H1 (cell line): ENCODE measurements around the gene VN1R5. TPM values are rescaled to one million over a fixed set of nuclear protein-coding genes. Genes with fewer than 3 reads are reported as not detected.

Experiments
- CTCF ChIA-PET: fragments of 300-600 bp; sonication (Branson Sonifier 250); formaldehyde crosslinking; loops from one replicate; lab custom pipeline; 2021; ENCODE audit not compliant: partially characterized antibody; lab: Charles Lee
- POLR2A ChIA-PET: fragments of 300-600 bp; sonication (Branson Sonifier 250); formaldehyde crosslinking; loops from one replicate; lab custom pipeline; 2021; ENCODE audit warnings: inconsistent platforms; ENCODE audit not compliant: partially characterized antibody; lab: Charles Lee
- DNase-seq, 2 experiments: peaks; one replicate each; pipeline versions ENCODE4 v3.0.0 to v3.0.0-alpha.2; 2010 to 2022; ENCODE audit warnings: low spot score in 2 of 2, low read depth in 1 of 2, mixed read lengths in 1 of 2
- FAIRE-seq: peaks from 2 replicates; lab custom pipeline; 2011; peaks lifted over from hg19 to GRCh38; lab: Jason Lieb, UNC
- H2AFZ ChIP-seq: 2 replicates; pipeline ENCODE4 v1.8.1; 2012; ENCODE audit warnings: low read length, inconsistent platforms
- H2AK5ac ChIP-seq: 2 replicates; pipeline ENCODE4 v1.6.1; 2013; ENCODE audit warnings: low read depth, low read length
- H2BK120ac ChIP-seq: replicated peaks from 2 replicates; pipeline ENCODE3; 2013; ENCODE audit warnings: low read depth, low read length, inconsistent platforms
- H2BK12ac ChIP-seq: 2 replicates; pipeline ENCODE4 v1.6.1; 2013; ENCODE audit warnings: low read depth, low read length
- H2BK15ac ChIP-seq: 2 replicates; pipeline ENCODE4 v1.6.1; 2013; ENCODE audit warnings: low read length
- H2BK20ac ChIP-seq: 2 replicates; pipeline ENCODE4 v1.6.1; 2013; ENCODE audit warnings: low read length
- H2BK5ac ChIP-seq: 2 replicates; pipeline ENCODE4 v1.6.1; 2013; ENCODE audit warnings: low read depth, low read length
- H3K14ac ChIP-seq: 2 replicates; pipeline ENCODE4 v1.6.1; 2013; ENCODE audit warnings: inconsistent platforms; ENCODE audit not compliant: insufficient read length
- H3K18ac ChIP-seq: 2 replicates; pipeline ENCODE4 v1.6.1; 2013; ENCODE audit warnings: low read length; ENCODE audit errors: extremely low read depth
- H3K23ac ChIP-seq: 2 replicates; pipeline ENCODE4 v1.6.1; 2013; ENCODE audit warnings: inconsistent platforms; ENCODE audit not compliant: insufficient read length
- H3K23me2 ChIP-seq: 2 replicates; pipeline ENCODE4 v1.6.1; 2013; ENCODE audit warnings: low read depth, low read length
- H3K27ac ChIP-seq: 2 replicates; pipeline ENCODE4 v1.6.1; 2011; ENCODE audit warnings: low read depth, low read length, inconsistent platforms
- H3K27me3 ChIP-seq, 4 experiments: replicated peaks in 1 of 4; 1 replicate in 1 of 4; 2 replicates in 3 of 4; pipeline versions ENCODE4 v1.6.1 to v1.8.1; 2011 to 2013; ENCODE audit warnings: low read length in 3 of 4, mild to moderate bottlenecking in 3 of 4, inconsistent platforms in 2 of 4, mixed read lengths in 2 of 4, moderate library complexity in 1 of 4; ENCODE audit not compliant: control insufficient read depth in 3 of 4, insufficient read depth in 3 of 4; ENCODE audit errors: extremely low read depth in 1 of 4
- H3K36me3 ChIP-seq, 4 experiments: 2 replicates each; pipeline versions ENCODE4 v1.6.1 to v1.8.1; 2011 to 2013; ENCODE audit warnings: mild to moderate bottlenecking in 4 of 4, low read length in 3 of 4, moderate library complexity in 2 of 4, control low read depth in 1 of 4, inconsistent platforms in 1 of 4; ENCODE audit not compliant: insufficient read depth in 4 of 4, control insufficient read depth in 2 of 4
- H3K4ac ChIP-seq: replicated peaks from 2 replicates; pipeline ENCODE3; 2013; ENCODE audit warnings: low read length, low read depth, mixed read lengths, inconsistent platforms; ENCODE audit not compliant: insufficient read length
- H3K4me1 ChIP-seq, 4 experiments: replicated peaks in 1 of 4; 1 replicate in 1 of 4; 2 replicates in 3 of 4; pipeline versions ENCODE4 v1.6.1 to v1.8.1; 2011 to 2013; ENCODE audit warnings: low read length in 3 of 4, inconsistent platforms in 2 of 4, mixed read lengths in 1 of 4; ENCODE audit not compliant: insufficient read depth in 4 of 4, control insufficient read depth in 3 of 4
- H3K4me2 ChIP-seq, 2 experiments: 2 replicates each; pipeline versions ENCODE4 v1.6.1 to v1.8.1; 2011 to 2013; ENCODE audit warnings: low read depth in 2 of 2, low read length in 2 of 2, control low read depth in 1 of 2, inconsistent platforms in 1 of 2, mild to moderate bottlenecking in 1 of 2; ENCODE audit not compliant: insufficient read depth in 1 of 2
- H3K4me3 ChIP-seq, 4 experiments: fragments of 200-600, 300-600 bp in 1 of 4; sonication (generic), shearing (Covaris generic), sonication (Bioruptor Twin) in 1 of 4; 2 replicates each; pipeline versions ENCODE4 v1.5.1 to v1.8.1; 2011 to 2016; ENCODE audit warnings: low read length in 4 of 4, low read depth in 3 of 4, control low read depth in 2 of 4, inconsistent platforms in 2 of 4, mild to moderate bottlenecking in 2 of 4, mixed read lengths in 1 of 4, moderate library complexity in 1 of 4; ENCODE audit not compliant: insufficient read depth in 2 of 4; ENCODE audit errors: extremely low read depth in 1 of 4
- H3K56ac ChIP-seq: replicated peaks from 2 replicates; pipeline ENCODE3; 2013; ENCODE audit warnings: low read depth, mild to moderate bottlenecking, mixed read lengths, low read length, inconsistent platforms; ENCODE audit not compliant: insufficient read length
- H3K79me1 ChIP-seq: 2 replicates; pipeline ENCODE4 v1.6.1; 2013; ENCODE audit warnings: low read depth, low read length, control low read depth
- H3K79me2 ChIP-seq, 2 experiments: 2 replicates each; pipeline versions ENCODE4 v1.6.1 to v1.8.1; 2012 to 2013; ENCODE audit warnings: low read length in 2 of 2, mild to moderate bottlenecking in 2 of 2, inconsistent platforms in 1 of 2; ENCODE audit not compliant: insufficient read depth in 2 of 2, control insufficient read depth in 1 of 2
- H3K9ac ChIP-seq, 4 experiments: replicated peaks in 1 of 4; 1 replicate in 1 of 4; 2 replicates in 3 of 4; pipeline versions ENCODE4 v1.6.1 to v1.8.1; 2011 to 2013; ENCODE audit warnings: low read depth in 3 of 4, low read length in 3 of 4, control low read depth in 2 of 4, mild to moderate bottlenecking in 2 of 4, moderate library complexity in 2 of 4, inconsistent platforms in 1 of 4; ENCODE audit errors: extremely low read depth in 1 of 4
- H3K9me3 ChIP-seq, 2 experiments: 2 replicates each; pipeline versions ENCODE4 v1.6.1 to v1.8.1; 2012 to 2013; ENCODE audit warnings: mild to moderate bottlenecking in 2 of 2, moderate library complexity in 2 of 2, control low read depth in 1 of 2, inconsistent platforms in 1 of 2, low read depth in 1 of 2, low read length in 1 of 2, mixed read lengths in 1 of 2; ENCODE audit not compliant: insufficient read depth in 2 of 2
- H4K20me1 ChIP-seq, 2 experiments: replicated peaks in 1 of 2; 2 replicates each; pipeline versions ENCODE3 to v1.8.1; 2011 to 2013; ENCODE audit warnings: inconsistent platforms in 2 of 2, low read length in 2 of 2, mild to moderate bottlenecking in 1 of 2; ENCODE audit not compliant: insufficient read depth in 2 of 2, control insufficient read depth in 1 of 2
- H4K5ac ChIP-seq: 2 replicates; pipeline ENCODE4 v1.6.1; 2013; ENCODE audit warnings: low read length, low read depth, mixed read lengths, inconsistent platforms; ENCODE audit not compliant: insufficient read length
- H4K8ac ChIP-seq: 2 replicates; pipeline ENCODE4 v1.8.0; 2013; ENCODE audit warnings: mild to moderate bottlenecking, moderate library complexity, low read length, inconsistent platforms; ENCODE audit not compliant: insufficient read depth; ENCODE audit errors: extremely low read depth
- H4K91ac ChIP-seq: replicated peaks from 2 replicates; pipeline ENCODE3; 2013; ENCODE audit warnings: low read length, mixed read lengths, inconsistent platforms; ENCODE audit not compliant: insufficient read length
- ASH2L ChIP-seq: fragments of 200-600, 300-600 bp; sonication (generic); IDR thresholded peaks from one replicate; pipeline ENCODE4 v1.7.1; 2017; ENCODE audit warnings: low read length
- BRCA1 ChIP-seq: IDR thresholded peaks from 2 replicates; pipeline ENCODE4 v1.6.1; 2012; ENCODE audit warnings: low read depth, low read length, improper control_type of control experiment
- CBX5 ChIP-seq: fragments of 300-800, 300-1000 bp; sonication (generic); IDR thresholded peaks from 2 replicates; pipeline ENCODE4 v1.7.1; 2016; ENCODE audit warnings: antibody characterized with exemption, low read length, low read depth
- CBX8 ChIP-seq: fragments of 300-800, 300-1000 bp; sonication (generic); IDR thresholded peaks from 2 replicates; pipeline ENCODE4 v1.7.1; 2016; ENCODE audit warnings: low read depth, low read length, borderline replicate concordance
- CHD2 ChIP-seq: IDR thresholded peaks from 2 replicates; pipeline ENCODE4 v1.6.1; 2012; ENCODE audit warnings: low read length, improper control_type of control experiment
- JUN ChIP-seq: IDR thresholded peaks from 2 replicates; pipeline ENCODE4 v1.6.1; 2011; ENCODE audit warnings: low read depth, mild to moderate bottlenecking, improper control_type of control experiment, low read length
- JUND ChIP-seq: IDR thresholded peaks from 2 replicates; pipeline ENCODE4 v1.6.1; 2011; ENCODE audit warnings: mild to moderate bottlenecking, improper control_type of control experiment, low read length
- KDM1A ChIP-seq: fragments of 200-600, 300-600 bp; sonication (generic); IDR thresholded peaks from 2 replicates; pipeline ENCODE4 v1.7.1; 2016; ENCODE audit warnings: mild to moderate bottlenecking, low read length, borderline replicate concordance
- POU5F1 ChIP-seq: IDR thresholded peaks from 2 replicates; pipeline ENCODE4 v1.6.1; 2011; ENCODE audit warnings: low read depth, mild to moderate bottlenecking, low read length, moderate library complexity
- RNF2 ChIP-seq: fragments of 200-900, 300-1000 bp; sonication (generic); IDR thresholded peaks from 2 replicates; pipeline ENCODE4 v1.7.1; 2016; ENCODE audit warnings: borderline replicate concordance, low read depth, mild to moderate bottlenecking, antibody characterized with exemption, low read length; ENCODE audit not compliant: poor library complexity, severe bottlenecking; ENCODE audit errors: missing control alignments
- SP2 ChIP-seq: IDR thresholded peaks from 2 replicates; pipeline ENCODE4 v1.6.1; 2012; ENCODE audit warnings: mild to moderate bottlenecking, low read length, inconsistent platforms
- TAF1 ChIP-seq: IDR thresholded peaks from 2 replicates; pipeline ENCODE4 v1.6.1; 2011; ENCODE audit warnings: mild to moderate bottlenecking, low read depth, low read length
- YY1 ChIP-seq: IDR thresholded peaks from 2 replicates; pipeline ENCODE4 v1.6.1; 2011; ENCODE audit warnings: low read depth, mild to moderate bottlenecking, low read length
- WGBS, 2 experiments: shearing (Covaris generic) in 1 of 2; methylation state at CpG; one replicate each; pipeline versions ENCODE4 v1.1.6 to v1.1.7; 2013 to 2015; ENCODE audit warnings: low lambda C conversion rate in 2 of 2, mixed read lengths in 2 of 2, inconsistent platforms in 1 of 2, low coverage in 1 of 2, missing lambda C conversion rate in 1 of 2; ENCODE audit not compliant: insufficient replicate concordance in 2 of 2, insufficient coverage in 1 of 2, insufficient read length in 1 of 2; ENCODE audit errors: extremely low coverage in 1 of 2, missing lambda C conversion rate in 1 of 2; 5-methylcytosine and 5-hydroxymethylcytosine counted together
- polyA plus RNA-seq, 7 experiments: library from polyadenylated mRNA; depleted of rRNA in 3 of 7; stranded (reverse) in 5 of 7; unstranded in 2 of 7; fragments of >200 nt in 5 of 7; fragments of 200-250 nt in 2 of 7; gene quantifications; 1 replicate in 5 of 7; 2 replicates in 1 of 7; 4 replicates in 1 of 7; pipeline versions ENCODE4 v1.2.1 to v1.2.3, GENCODE V29; 2011 to 2013; ENCODE audit warnings: missing spikeins in 2 of 7, mixed read lengths in 2 of 7
- total RNA-seq: library from RNA; stranded (reverse); fragmentation: NEBNext Ultra II Directional; extraction: Animal tissue kit (Norgen Biotek cat#: 25700); gene quantifications from 2 replicates; pipeline ENCODE4 v1.2.1, GENCODE V29; 2021

VN1R5 gene
- total and polyA plus RNA-seq, 2 of the 8 experiments (the other 6 are each of a cell fraction or from before 2014, with no cell fraction given), result not detected

- Histone ChIP-seq H2BK120ac (peak overlapping the region; percentile 26), H3K4me2 (no peak overlapping the region; a peak in 1 of 4 replicates), H2BK20ac (peak overlapping the region; percentile 10; the same call in 1 of the 2 replicates), H3K18ac (peak overlapping the region; percentile 71), H3K79me2 (no peaks in the 10 kb centered on the region), H3K14ac (no peak overlapping the region), H2AFZ (no peak overlapping the region), H2BK15ac (peak overlapping the region; percentile 31; the same call in 1 of the 2 replicates), H3K4me3 (no peak overlapping the region), H3K56ac (no peak overlapping the region), H3K27ac (no peak overlapping the region), H3K4ac (peak overlapping the region; percentile 21), H3K9me3 (no peaks in the 10 kb centered on the region), H2BK12ac (peak overlapping the region; percentile 98; the same call in 1 of the 2 replicates), H3K36me3 (no peaks in the 10 kb centered on the region), H3K27me3 (no peaks in the 10 kb centered on the region), H2AK5ac (peak overlapping the region; percentile 40; the same call in 1 of the 2 replicates), H3K23me2 (peaks cover 2% of the 10 kb centered on the region; the same call in 1 of the 2 replicates), H3K79me1 (peaks cover 2% of the 10 kb centered on the region; the same call in 1 of the 2 replicates), H4K91ac (peak overlapping the region; percentile 79), H3K9ac (no peak overlapping the region), H4K5ac (no peak overlapping the region), H3K4me1 (peaks cover 18 to 36% (median 27%) of the 10 kb centered on the region in 4 experiments), H2BK5ac (peak overlapping the region; percentile 71; the same call in 1 of the 2 replicates), H4K20me1 (no peaks in the 10 kb centered on the region), H4K8ac (no peak overlapping the region), H3K23ac (no peak overlapping the region)
- FAIRE-seq (no peak), DNase-seq (no peak)
- ChIA-PET POLR2A (interaction anchor here (0.6 to 1.4 kb wide), 6 partner anchors 8 to 36 kb away, joined by 3 to 4 read pairs (median 3); no protein-coding TSS in a partner anchor), CTCF (interaction anchor here (1.2 to 1.4 kb wide), 2 partner anchors 9 to 98 kb away, joined by 3 to 4 read pairs; no protein-coding TSS in a partner anchor)
- WGBS, 2 experiments, result 85% methylated on average over 17 of the region's 17 CpGs; no CpG with 5 or more reads in 1 of the 2 experiments
- no peak for TF ChIP-seq RNF2
- TF ChIP-seq BRCA1, result no peak
- TF ChIP-seq CBX5, result no peak
- TF ChIP-seq SP2, result no peak
- no peak for TF ChIP-seq CBX8
- TF ChIP-seq JUN, result no peak
- no peak for TF ChIP-seq POU5F1
- no peak for TF ChIP-seq TAF1
- TF ChIP-seq CHD2, result no peak
- TF ChIP-seq KDM1A, result no peak
- no peak for TF ChIP-seq YY1
- TF ChIP-seq JUND, result no peak
- TF ChIP-seq ASH2L, result no peak
Measured at GRCh38 chr1:247291833-247292561, 36.1 kb downstream of the VN1R5 start.
